B cell (primary cell): Measurements from ENCODE around the gene RPS21. TPM values are rescaled to one million over a fixed set of nuclear protein-coding genes. Genes with fewer than 3 reads are reported as not detected.

Experiments
- ATAC-seq: fragments of 200-7000 bp; cut with Tn5 transposase; one replicate; pipeline ENCODE4 v1.10.0; 2021; ENCODE audit warnings: low read depth, mild to moderate bottlenecking, moderate number of reproducible peaks, moderate library complexity
- CTCF ChIA-PET: fragments of 350-600 bp; sonication (Branson Sonifier 250); formaldehyde crosslinking; loops from one replicate; lab custom pipeline; 2021; ENCODE audit warnings: antibody characterized with exemption, inconsistent platforms; lab: Charles Lee
- POLR2A ChIA-PET: fragments of 350-600 bp; sonication (Branson Sonifier 250); formaldehyde crosslinking; loops from one replicate; lab custom pipeline; 2021; ENCODE audit warnings: antibody characterized with exemption; lab: Charles Lee
- DNase-seq: peaks from one replicate; pipeline ENCODE4 v3.0.0; 2013
- H2AFZ ChIP-seq: 2 replicates; pipeline ENCODE4 v1.6.1; 2012; ENCODE audit warnings: mild to moderate bottlenecking, low read depth, low read length; ENCODE audit not compliant: insufficient read depth, poor library complexity, severe bottlenecking
- H3K27ac ChIP-seq, 2 donors: 1 replicate in 1 of 2; 2 replicates in 1 of 2; pipeline ENCODE4 v1.5.1; 2012 to 2013; ENCODE audit warnings: low read length in 2 of 2, mild to moderate bottlenecking in 2 of 2, moderate library complexity in 1 of 2
- H3K27me3 ChIP-seq, 4 experiments: fragments of 200-600 bp in 1 of 4; sonication (generic) in 1 of 4; replicated peaks in 1 of 4; 1 replicate in 2 of 4; 2 replicates in 2 of 4; pipeline versions ENCODE4 v1.6.1 to v1.7.0; 2013 to 2016; ENCODE audit warnings: low read length in 3 of 4, mild to moderate bottlenecking in 2 of 4, mixed read lengths in 1 of 4, moderate library complexity in 1 of 4; ENCODE audit not compliant: insufficient read depth in 4 of 4, control insufficient read depth in 3 of 4; ENCODE audit errors: control extremely low read depth in 1 of 4
- H3K36me3 ChIP-seq, 2 experiments: replicated peaks in 1 of 2; 1 replicate in 1 of 2; 2 replicates in 1 of 2; pipeline versions ENCODE4 v1.6.1 to v1.7.1; 2013; ENCODE audit warnings: low read length in 1 of 2; ENCODE audit not compliant: insufficient read depth in 2 of 2, control insufficient read depth in 1 of 2; ENCODE audit errors: control extremely low read depth in 1 of 2, extremely low read depth in 1 of 2
- H3K4me1 ChIP-seq, 2 donors: fragments of 200-600 bp in 1 of 2; sonication (generic) in 1 of 2; 1 replicate in 1 of 2; 2 replicates in 1 of 2; pipeline versions ENCODE4 v1.5.1 to v1.6.1; 2013 to 2017; ENCODE audit warnings: low read length in 2 of 2; ENCODE audit not compliant: control insufficient read depth in 2 of 2, insufficient read depth in 2 of 2
- H3K4me2 ChIP-seq: replicated peaks from 2 replicates; pipeline ENCODE3; 2012; ENCODE audit warnings: mild to moderate bottlenecking, low read depth, low read length; ENCODE audit not compliant: poor library complexity, severe bottlenecking
- H3K4me3 ChIP-seq, 5 experiments: fragments of 200-600 bp in 1 of 5; sonication (generic) in 1 of 5; 1 replicate in 3 of 5; 2 replicates in 2 of 5; pipeline versions ENCODE4 v1.5.1 to v1.7.0; 2011 to 2016; ENCODE audit warnings: low read length in 4 of 5, mild to moderate bottlenecking in 4 of 5, low read depth in 2 of 5, control low read depth in 1 of 5, moderate library complexity in 1 of 5; ENCODE audit not compliant: insufficient read depth in 1 of 5; ENCODE audit errors: control extremely low read depth in 1 of 5, extremely low read depth in 1 of 5
- H3K79me2 ChIP-seq: fragments of 200-600 bp; sonication (generic); one replicate; pipeline ENCODE4 v1.6.0; 2016; ENCODE audit warnings: low read length; ENCODE audit not compliant: control insufficient read depth, insufficient read depth
- H3K9ac ChIP-seq: fragments of 200-600 bp; sonication (generic); 2 replicates; pipeline ENCODE4 v1.6.1; 2017; ENCODE audit warnings: mild to moderate bottlenecking, low read length, moderate library complexity
- H3K9me3 ChIP-seq, 3 donors: one replicate each; pipeline versions ENCODE4 v1.6.1 to v1.7.1; 2013; ENCODE audit warnings: low read length in 2 of 3; ENCODE audit not compliant: control insufficient read depth in 2 of 3, insufficient read depth in 1 of 3; ENCODE audit errors: control extremely low read depth in 1 of 3
- H4K20me1 ChIP-seq: 2 replicates; pipeline ENCODE4 v1.6.0; 2012; ENCODE audit warnings: mild to moderate bottlenecking, low read length; ENCODE audit not compliant: insufficient read depth, control insufficient read depth, poor library complexity, severe bottlenecking
- H3K27ac Mint-ChIP-seq: one replicate; pipeline ENCODE4 v1.8.0; 2021; ENCODE audit warnings: mixed read lengths
- H3K27me3 Mint-ChIP-seq: one replicate; pipeline ENCODE4 v1.8.0; 2021; ENCODE audit warnings: mixed read lengths
- H3K4me1 Mint-ChIP-seq: one replicate; pipeline ENCODE4 v1.8.0; 2021; ENCODE audit warnings: mixed read lengths
- H3K4me3 Mint-ChIP-seq: one replicate; pipeline ENCODE4 v1.8.0; 2021; ENCODE audit warnings: mixed read lengths
- H3K9me3 Mint-ChIP-seq: one replicate; pipeline ENCODE4 v1.8.0; 2022; ENCODE audit warnings: mixed read lengths; ENCODE audit not compliant: insufficient read depth
- CTCF ChIP-seq: fragments of 200-600 bp; IDR thresholded peaks from one replicate; pipeline ENCODE4 v1.8.0; 2022; ENCODE audit warnings: antibody characterized with exemption, mild to moderate bottlenecking
- EZH2 ChIP-seq: IDR thresholded peaks from 2 replicates; pipeline ENCODE4 v1.6.1; 2012; ENCODE audit warnings: borderline replicate concordance, low read depth, mild to moderate bottlenecking, moderate library complexity, low read length; ENCODE audit not compliant: insufficient read depth, poor library complexity, severe bottlenecking
- WGBS: methylation state at CpG from one replicate; pipeline ENCODE4 v1.1.5; 2013; ENCODE audit warnings: missing lambda C conversion rate; ENCODE audit not compliant: insufficient coverage; 5-methylcytosine and 5-hydroxymethylcytosine counted together
- intact Hi-C: fragments of 100-400 bp; cut with micrococcal nuclease; formaldehyde crosslinking; loops from one replicate; pipeline ENCODE4 v1.10.0; 2022
- polyA plus RNA-seq: library from polyadenylated mRNA; depleted of rRNA; stranded (reverse); fragments of >200 nt; gene quantifications from 2 replicates; pipeline ENCODE4 v1.2.3, GENCODE V29; 2012
- total RNA-seq, 2 donors: library from RNA; stranded (reverse); fragments of 120-200 nt in 1 of 2; gene quantifications; 1 replicate in 1 of 2; 2 replicates in 1 of 2; pipeline versions ENCODE4 v1.2.3 to v1.2.4, GENCODE V29; 2013 to 2022

RPS21 gene
- total and polyA plus RNA-seq, 2 donors (not counting 1 experiment from before 2014, with no cell fraction given): 2,653 to 9,603 TPM

- Histone ChIP-seq H4K20me1 (peaks cover 9% of the 10 kb centered on the region), H3K4me1 (peaks cover 15 to 31% of the 10 kb centered on the region in 2 donors), H3K27me3 (no peaks in the 10 kb centered on the region), H3K9me3 (peaks cover 0 to 7% (median 0%) of the 10 kb centered on the region in 3 donors), H2AFZ (no peak overlapping the region), H3K4me2 (no peak overlapping the region), H3K36me3 (no peaks in the 10 kb centered on the region), H3K27ac (no peak overlapping the region), H3K79me2 (peaks cover 23% of the 10 kb centered on the region), H3K9ac (no peak overlapping the region), H3K4me3 (no peak overlapping the region)
- DNase-seq (no peak), ATAC-seq (no peak)
- no peak overlapping the region for H3K27ac Mint-ChIP-seq
- 98% methylated on average over 22 of the region's 23 CpGs for WGBS
- peaks cover 30% of the 10 kb centered on the region for H3K4me1 Mint-ChIP-seq
- ChIA-PET CTCF (interaction anchor here (0.9 kb wide), 1 partner anchor 26 kb away, joined by 3 read pairs; no protein-coding TSS in a partner anchor), POLR2A (no interaction called here)
- intact Hi-C loops: no loop called here
- H3K4me3 Mint-ChIP-seq: no peak overlapping the region
- TF ChIP-seq CTCF (no peak), EZH2 (no peak)
- H3K9me3 Mint-ChIP-seq: no peaks in the 10 kb centered on the region
- no peaks in the 10 kb centered on the region for H3K27me3 Mint-ChIP-seq
Observed at GRCh38 chr20:62402456-62403150, 15.7 kb downstream of the RPS21 start.

DNA sequence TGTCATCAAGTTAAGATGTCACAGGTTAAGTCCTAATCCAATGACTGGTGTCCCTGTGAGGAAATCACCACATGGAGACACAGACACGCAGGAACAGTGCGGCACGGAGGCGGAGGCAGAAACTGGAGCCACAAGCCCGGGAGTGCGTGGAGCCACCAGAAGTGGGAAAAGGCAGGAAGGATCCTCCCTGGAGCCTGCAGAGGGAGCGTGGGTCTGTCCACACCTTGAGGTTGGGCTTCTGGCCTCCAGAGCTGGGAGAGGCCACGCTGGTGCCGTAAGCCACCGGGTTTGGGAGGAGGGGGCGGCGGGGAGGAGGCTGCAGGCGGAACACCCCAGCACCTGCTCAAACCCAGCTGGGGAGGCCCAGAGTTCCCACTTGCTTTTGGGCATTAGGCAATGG is 16.4 kb downstream of the RPS21 start:
- no peaks in the 10 kb centered on the region for H3K27me3 ChIP-seq
- DNase-seq (no peak), ATAC-seq (no peak)
- H4K20me1 ChIP-seq: peaks cover 9% of the 10 kb centered on the region
- peaks cover 0 to 4% (median 0%) of the 10 kb centered on the region in 3 donors for H3K9me3 ChIP-seq
- peaks cover 30% of the 10 kb centered on the region for H3K4me1 Mint-ChIP-seq
- H3K4me3 ChIP-seq: no peak overlapping the region
- no peak overlapping the region for H3K27ac Mint-ChIP-seq
- H2AFZ ChIP-seq: no peak overlapping the region
- H3K27me3 Mint-ChIP-seq: no peaks in the 10 kb centered on the region
- peaks cover 18 to 37% of the 10 kb centered on the region in 2 donors for H3K4me1 ChIP-seq
- no peak overlapping the region for H3K4me2 ChIP-seq
- CTCF ChIA-PET: no interaction called here
- no peak overlapping the region for H3K9ac ChIP-seq
- no peak overlapping the region for H3K27ac ChIP-seq
- peaks cover 23% of the 10 kb centered on the region for H3K79me2 ChIP-seq
- POLR2A ChIA-PET: no interaction called here
- no peaks in the 10 kb centered on the region for H3K36me3 ChIP-seq
- no peak overlapping the region for H3K4me3 Mint-ChIP-seq
- intact Hi-C loops: no loop called here
- 94% methylated on average over 13 of the region's 13 CpGs for WGBS
- no peaks in the 10 kb centered on the region for H3K9me3 Mint-ChIP-seq
- no peak for TF ChIP-seq CTCF
- TF ChIP-seq EZH2: no peak
